Transverse colon (tissue), 4 donors: ENCODE results near the gene MRPL47.

Source experiments
- CTCF ChIP-seq, 5 experiments: fragments of 200-600 bp in 3 of 5; fragments of 450-650 bp in 2 of 5; sonication (generic) in 3 of 5; IDR thresholded peaks; 1 replicate in 2 of 5; 2 replicates in 3 of 5; pipeline ENCODE4 v1.5.1; 2016 to 2017; ENCODE audit warnings: antibody characterized with exemption in 5 of 5, inconsistent platforms in 3 of 5, mild to moderate bottlenecking in 2 of 5, moderate library complexity in 1 of 5
- POLR2A ChIP-seq: fragments of 450-650 bp; IDR thresholded peaks from one replicate; pipeline ENCODE4 v1.6.1; 2016; ENCODE audit warnings: antibody characterized with exemption, mild to moderate bottlenecking, moderate library complexity
- POLR2AphosphoS5 ChIP-seq, 3 donors: sonication (generic); formaldehyde crosslinking; IDR thresholded peaks; one replicate each; pipeline ENCODE4 v1.6.1; 2016; ENCODE audit warnings: antibody characterized with exemption in 3 of 3

DNA sequence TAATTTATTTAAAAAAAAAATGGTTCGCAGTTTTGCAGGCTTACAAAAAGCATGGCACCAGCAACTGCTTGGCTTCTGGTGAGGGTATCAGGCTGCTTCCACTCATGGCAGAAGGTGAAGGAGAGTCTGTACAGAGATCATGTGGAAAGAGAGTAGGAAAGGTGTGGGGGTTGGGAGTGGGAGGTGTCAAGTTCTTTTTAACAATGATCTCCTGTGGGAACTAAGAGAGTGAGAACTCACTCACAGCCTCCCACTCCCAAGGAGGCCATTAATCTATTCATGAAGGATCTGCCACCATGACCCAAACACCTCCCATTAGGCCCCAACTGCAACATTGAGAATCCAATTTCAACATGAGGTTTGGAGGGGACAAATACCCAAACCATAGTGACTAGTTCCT, 62.8 kb downstream of the MRPL47 start:
- TF ChIP-seq CTCF (IDR thresholded peaks at IDR 0.05) (no peak), POLR2A (no peak), POLR2AphosphoS5 (IDR thresholded peaks at IDR 0.05) (no peak)
